Tibial artery (tissue), 4 donors: ENCODE measurements around the gene BRPF3.

Experiments used
- DNase-seq, 2 donors: peaks; one replicate each; pipeline ENCODE4 v3.0.0-alpha.2; 2019
- H3K27ac ChIP-seq, 2 donors: fragments of 200-600 bp; sonication (generic) in 1 of 2; 1 replicate in 1 of 2; 2 replicates in 1 of 2; pipeline ENCODE4 v1.5.1; 2018 to 2019; ENCODE audit warnings: mild to moderate bottlenecking in 1 of 2
- H3K27me3 ChIP-seq, 2 donors: fragments of 200-600 bp; sonication (generic) in 1 of 2; one replicate each; pipeline versions ENCODE4 v1.5.1 to v1.6.0; 2016 to 2019
- H3K36me3 ChIP-seq, 3 donors: fragments of 200-600 bp; sonication (generic) in 2 of 3; one replicate each; pipeline ENCODE4 v1.5.1; 2016 to 2019; ENCODE audit warnings: mild to moderate bottlenecking in 2 of 3
- H3K4me1 ChIP-seq, 4 donors: fragments of 200-600 bp; sonication (generic) in 2 of 4; 1 replicate in 3 of 4; 2 replicates in 1 of 4; pipeline ENCODE4 v1.5.1; 2016 to 2019
- H3K4me3 ChIP-seq, 2 donors: fragments of 200-600 bp; sonication (generic) in 1 of 2; 1 replicate in 1 of 2; 2 replicates in 1 of 2; pipeline ENCODE4 v1.5.1; 2018 to 2019; ENCODE audit warnings: mild to moderate bottlenecking in 2 of 2
- H3K9me3 ChIP-seq, 3 donors: fragments of 200-600 bp; sonication (generic) in 1 of 3; one replicate each; pipeline ENCODE4 v1.5.1; 2016 to 2019
- intact Hi-C: fragments of 100-400 bp; cut with DNase I; formaldehyde crosslinking; loops from one replicate; pipeline ENCODE4 v1.15.0; 2023; ENCODE audit warnings: low total_unique reads
- TF ChIP-seq, protein P1 (sequence below), 2 experiments: fragments of 200-600 bp in 1 of 2; fragments of 450-650 bp in 1 of 2; IDR thresholded peaks; one replicate each; pipeline ENCODE4 v1.5.1; 2017 to 2019; ENCODE audit warnings: antibody characterized with exemption in 2 of 2, mild to moderate bottlenecking in 1 of 2, moderate library complexity in 1 of 2

The BRPF3 gene

DNA sequence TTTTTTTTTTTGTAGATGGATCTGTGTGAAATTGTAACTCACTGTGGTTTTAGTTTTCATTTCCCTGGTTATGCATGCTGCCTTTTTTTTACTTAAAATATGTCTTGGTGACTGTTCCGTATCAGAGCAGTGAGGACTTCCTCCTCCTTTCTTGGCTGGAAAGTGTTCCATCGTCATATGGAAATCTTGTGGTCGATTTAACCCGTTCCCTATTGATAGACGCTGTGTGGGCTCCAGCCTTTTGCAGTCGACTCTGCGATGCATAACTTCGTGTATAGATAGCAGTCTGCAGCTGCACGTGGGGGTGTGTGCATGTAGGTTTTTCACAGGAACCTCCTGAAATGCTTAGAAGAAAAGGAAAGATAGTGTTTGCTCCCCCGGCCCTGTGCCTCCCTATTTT, 45.2 kb downstream of the BRPF3 start:
- Histone ChIP-seq H3K4me3 (no peak overlapping the region), H3K27me3 (no peaks in the 10 kb centered on the region), H3K9me3 (no peaks in the 10 kb centered on the region), H3K36me3 (no peaks in the 10 kb centered on the region), H3K4me1 (no peaks in the 10 kb centered on the region), H3K27ac (no peak overlapping the region)
- intact Hi-C loops: no loop called here
- TF ChIP-seq, protein P1, sequence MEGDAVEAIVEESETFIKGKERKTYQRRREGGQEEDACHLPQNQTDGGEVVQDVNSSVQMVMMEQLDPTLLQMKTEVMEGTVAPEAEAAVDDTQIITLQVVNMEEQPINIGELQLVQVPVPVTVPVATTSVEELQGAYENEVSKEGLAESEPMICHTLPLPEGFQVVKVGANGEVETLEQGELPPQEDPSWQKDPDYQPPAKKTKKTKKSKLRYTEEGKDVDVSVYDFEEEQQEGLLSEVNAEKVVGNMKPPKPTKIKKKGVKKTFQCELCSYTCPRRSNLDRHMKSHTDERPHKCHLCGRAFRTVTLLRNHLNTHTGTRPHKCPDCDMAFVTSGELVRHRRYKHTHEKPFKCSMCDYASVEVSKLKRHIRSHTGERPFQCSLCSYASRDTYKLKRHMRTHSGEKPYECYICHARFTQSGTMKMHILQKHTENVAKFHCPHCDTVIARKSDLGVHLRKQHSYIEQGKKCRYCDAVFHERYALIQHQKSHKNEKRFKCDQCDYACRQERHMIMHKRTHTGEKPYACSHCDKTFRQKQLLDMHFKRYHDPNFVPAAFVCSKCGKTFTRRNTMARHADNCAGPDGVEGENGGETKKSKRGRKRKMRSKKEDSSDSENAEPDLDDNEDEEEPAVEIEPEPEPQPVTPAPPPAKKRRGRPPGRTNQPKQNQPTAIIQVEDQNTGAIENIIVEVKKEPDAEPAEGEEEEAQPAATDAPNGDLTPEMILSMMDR (IDR thresholded peaks at IDR 0.05): no peak
- no peak for DNase-seq

DNA sequence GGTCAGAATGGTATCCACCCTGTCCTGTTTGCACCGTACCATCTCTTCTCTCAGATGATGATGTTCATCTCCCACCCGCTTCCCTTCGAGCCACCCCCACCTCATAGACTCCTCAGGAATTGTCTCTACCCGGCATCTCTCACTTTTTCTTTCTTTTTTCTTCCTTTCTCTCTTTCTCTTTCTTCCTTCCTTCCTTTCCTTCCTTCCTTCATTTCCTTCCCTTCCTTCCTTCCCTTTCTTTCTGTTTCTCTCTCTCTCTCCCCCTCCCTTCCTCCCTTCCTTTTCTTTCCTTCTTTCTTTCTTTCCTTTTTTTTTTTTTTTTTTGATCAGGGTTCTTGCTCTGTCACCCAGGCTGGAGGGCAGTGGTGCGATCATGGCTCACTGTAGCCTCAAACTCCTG, 45.6 kb downstream of the BRPF3 start:
- intact Hi-C loops: no loop called here
- no peak overlapping the region for H3K27ac ChIP-seq
- no peak for DNase-seq

DNA sequence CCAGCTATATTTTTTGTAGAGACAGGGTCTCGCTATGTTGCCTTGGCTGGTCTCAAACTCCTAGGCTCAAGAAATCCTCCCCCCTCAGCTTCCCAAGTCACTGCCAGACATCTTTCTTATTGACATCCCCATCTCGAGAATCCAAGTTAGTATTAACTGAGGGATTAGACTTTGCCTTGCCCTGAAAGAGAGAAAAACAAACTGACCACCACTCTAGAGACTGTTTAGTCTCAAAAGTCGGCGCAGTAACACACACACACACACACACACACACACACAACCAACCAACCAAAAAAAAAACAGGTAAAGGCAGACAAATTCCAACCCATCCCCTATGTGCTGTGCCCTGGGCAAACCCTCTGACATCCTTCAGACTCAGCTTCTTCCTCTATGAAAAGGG, 46.1 kb downstream of the BRPF3 start:
- H3K9me3 ChIP-seq: no peaks in the 10 kb centered on the region
- intact Hi-C loops: no loop called here

More for the DNA sequence above, 45.6 kb downstream of the BRPF3 start:
- TF ChIP-seq, protein P1 (IDR thresholded peaks at IDR 0.05): no peak
- no peak overlapping the region for H3K4me3 ChIP-seq
- no peaks in the 10 kb centered on the region for H3K9me3 ChIP-seq
- no peaks in the 10 kb centered on the region for H3K4me1 ChIP-seq
- H3K36me3 ChIP-seq: no peaks in the 10 kb centered on the region
- H3K27me3 ChIP-seq: no peaks in the 10 kb centered on the region

DNA sequence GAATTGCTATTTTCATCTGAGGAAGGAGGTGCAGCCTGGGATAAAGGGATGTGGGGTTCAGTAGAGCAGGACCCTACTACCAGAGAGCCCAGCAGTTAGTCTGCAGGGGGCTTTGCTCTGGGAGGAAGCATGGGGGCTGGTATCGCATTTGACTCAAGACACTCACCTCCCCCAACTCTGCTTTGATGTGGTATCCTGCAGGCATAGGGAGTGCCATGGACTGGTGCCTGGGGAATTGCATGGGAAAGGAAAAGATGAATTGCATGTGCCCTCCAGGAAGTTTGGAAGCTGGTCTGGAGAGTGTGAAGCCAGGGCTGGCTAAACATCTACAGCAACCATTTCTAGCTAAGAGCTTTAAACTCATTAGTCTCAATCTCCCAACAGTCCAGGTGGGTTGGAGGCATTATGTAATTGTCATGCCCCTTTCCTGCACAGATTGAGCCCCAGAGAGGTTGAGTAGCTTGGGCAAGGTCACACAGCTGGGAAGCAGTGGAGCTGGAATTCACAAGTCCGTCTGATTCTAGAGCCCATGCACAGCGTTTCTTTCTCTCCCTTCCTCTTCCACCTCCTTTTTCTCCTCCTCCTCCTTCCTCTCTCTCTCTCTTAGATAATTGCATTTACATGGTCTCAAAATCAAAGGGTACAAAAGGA, 47.1 kb downstream of the BRPF3 start:
- TF ChIP-seq, protein P1 (IDR thresholded peaks at IDR 0.05): no peak
- H3K9me3 ChIP-seq: no peaks in the 10 kb centered on the region
- no peak overlapping the region for H3K27ac ChIP-seq
- DNase-seq: no peak
- H3K36me3 ChIP-seq: no peaks in the 10 kb centered on the region
- H3K27me3 ChIP-seq: no peaks in the 10 kb centered on the region
- intact Hi-C loops: no loop called here
- H3K4me1 ChIP-seq: peaks cover 0 to 4% (median 0%) of the 10 kb centered on the region in 4 donors
- no peak overlapping the region for H3K4me3 ChIP-seq

More for the DNA sequence above, 46.1 kb downstream of the BRPF3 start:
- no peaks in the 10 kb centered on the region for H3K4me1 ChIP-seq
- no peak overlapping the region for H3K27ac ChIP-seq
- no peaks in the 10 kb centered on the region for H3K36me3 ChIP-seq
- DNase-seq: no peak
- no peaks in the 10 kb centered on the region for H3K27me3 ChIP-seq
- TF ChIP-seq, protein P1 (IDR thresholded peaks at IDR 0.05): no peak
- H3K4me3 ChIP-seq: no peak overlapping the region

DNA sequence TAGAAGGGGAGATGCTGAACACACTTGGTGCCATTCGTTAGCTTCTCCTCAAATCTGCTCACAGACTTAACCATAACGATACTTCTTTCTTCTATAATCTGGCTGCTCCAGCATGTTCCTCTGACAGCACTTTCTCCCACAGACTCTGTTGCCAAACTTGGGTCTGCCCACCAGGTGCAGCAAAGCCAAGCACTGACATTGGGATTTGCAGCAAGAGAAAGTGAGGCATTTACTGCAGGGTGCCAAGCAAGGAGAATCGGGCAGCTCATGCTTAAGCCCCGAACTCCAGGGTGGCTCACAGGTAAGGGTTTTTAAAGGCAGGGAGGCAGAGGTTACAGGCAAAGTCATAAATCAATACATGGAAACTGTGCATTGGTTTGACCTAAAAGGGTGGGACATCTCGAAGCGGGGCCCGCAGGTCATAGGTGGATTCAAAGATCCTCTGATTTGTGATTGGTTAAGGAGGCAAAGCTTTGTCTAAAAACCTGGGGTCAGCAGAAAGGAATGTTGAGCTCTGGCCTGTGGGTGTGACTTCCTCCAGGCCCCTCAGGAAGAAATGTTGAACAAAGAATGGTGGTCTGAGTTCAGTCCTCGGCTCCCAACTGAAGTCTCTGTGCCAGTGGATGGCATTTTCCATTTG, 48.2 kb downstream of the BRPF3 start:
- H3K4me3 ChIP-seq: no peak overlapping the region
- H3K4me1 ChIP-seq: peaks cover 0 to 12% (median 0%) of the 10 kb centered on the region in 4 donors
- intact Hi-C loops: no loop called here
- TF ChIP-seq, protein P1 (IDR thresholded peaks at IDR 0.05): no peak
- DNase-seq: no peak
- H3K27ac ChIP-seq: no peak overlapping the region
- H3K36me3 ChIP-seq: no peaks in the 10 kb centered on the region
- no peaks in the 10 kb centered on the region for H3K27me3 ChIP-seq
- no peaks in the 10 kb centered on the region for H3K9me3 ChIP-seq
